Esophagus mucosa (tissue), 1 donor: ENCODE measurements around the gene DSCAM. TPM values are rescaled to one million over a fixed set of nuclear protein-coding genes. Genes with fewer than 3 reads are reported as not detected.

Source experiments
- ATAC-seq: fragments of 200-7000 bp; cut with Tn5 transposase; one replicate; pipeline ENCODE4 v1.9.1; 2020
- total RNA-seq: library from RNA; stranded (reverse); gene quantifications from one replicate; pipeline ENCODE4 v1.2.4, GENCODE V29; 2023
- donor health status: DM: yes; HTN: yes; CAD: no.

Gene DSCAM
- total RNA-seq, 1 donor from 2014 or later = not detected

- no peak for ATAC-seq
These were observed 200.3 kb downstream of the DSCAM start for GRCh38 chr21:40646651-40647050.

- no peak for ATAC-seq
These were observed 205.9 kb downstream of the DSCAM start for GRCh38 chr21:40641042-40641441.

- no peak for ATAC-seq
These were observed 206.6 kb downstream of the DSCAM start for GRCh38 chr21:40640266-40640789.

- no peak for ATAC-seq
These were observed 207.3 kb downstream of the DSCAM start for GRCh38 chr21:40639616-40640194.

GRCh38 chr21:40638466-40639251 lies 208.3 kb downstream of the DSCAM start:
- no peak for ATAC-seq

- no peak for ATAC-seq
These were observed 210.9 kb downstream of the DSCAM start for GRCh38 chr21:40636026-40636425.

GRCh38 chr21:40635391-40635790 lies 211.6 kb downstream of the DSCAM start:
- ATAC-seq = no peak

GRCh38 chr21:40634141-40634540 lies 212.8 kb downstream of the DSCAM start:
- ATAC-seq = no peak

- no peak for ATAC-seq
These were observed 213.9 kb downstream of the DSCAM start for GRCh38 chr21:40633048-40633447.

GRCh38 chr21:40631211-40631610 lies 215.7 kb downstream of the DSCAM start:
- no peak for ATAC-seq

GRCh38 chr21:40625991-40626390 lies 221.0 kb downstream of the DSCAM start:
- no peak for ATAC-seq

- ATAC-seq = no peak
These were observed 223.4 kb downstream of the DSCAM start for GRCh38 chr21:40623528-40623927.

GRCh38 chr21:40622531-40622930 lies 224.4 kb downstream of the DSCAM start:
- ATAC-seq = no peak

GRCh38 chr21:40620386-40621145 lies 226.4 kb downstream of the DSCAM start:
- ATAC-seq = no peak

- no peak for ATAC-seq
These were observed 228.6 kb downstream of the DSCAM start for GRCh38 chr21:40618191-40618973.

GRCh38 chr21:40616377-40616704 lies 230.6 kb downstream of the DSCAM start:
- ATAC-seq = no peak

GRCh38 chr21:40615505-40616376 lies 231.2 kb downstream of the DSCAM start:
- no peak for ATAC-seq

GRCh38 chr21:40613546-40614030 lies 233.4 kb downstream of the DSCAM start:
- no peak for ATAC-seq

- ATAC-seq = no peak
These were observed 236.6 kb downstream of the DSCAM start for GRCh38 chr21:40610345-40610744.

GRCh38 chr21:40606341-40606740 lies 240.6 kb downstream of the DSCAM start:
- no peak for ATAC-seq

GRCh38 chr21:40605094-40605493 lies 241.9 kb downstream of the DSCAM start:
- ATAC-seq = no peak
